GM10266 (cell line): ENCODE measurements around the gene C7orf57.

Source experiments
- DNase-seq: peaks from one replicate; pipeline ENCODE4 v3.0.0; 2012; ENCODE audit errors: extremely low spot score
- CTCF ChIP-seq: IDR thresholded peaks from 2 replicates; pipeline ENCODE4 v1.5.1; 2012; ENCODE audit warnings: mild to moderate bottlenecking, low read depth; ENCODE audit not compliant: control insufficient read depth, insufficient read depth; ENCODE audit errors: missing control alignments

C7orf57 gene

GRCh38 chr7:48035967-48036478 lies 680 bp downstream of the C7orf57 start:
- no peak for TF ChIP-seq CTCF
- DNase-seq: no peak

GRCh38 chr7:48038815-48039506 lies 3.6 kb downstream of the C7orf57 start:
- no peak for TF ChIP-seq CTCF

GRCh38 chr7:48040944-48041652 lies 5.8 kb downstream of the C7orf57 start:
- DNase-seq: no peak
- TF ChIP-seq CTCF: no peak

More at GRCh38 chr7:48038815-48039506, 3.6 kb downstream of the C7orf57 start:
- no peak for DNase-seq

GRCh38 chr7:48041653-48041970 lies 6.3 kb downstream of the C7orf57 start:
- no peak for DNase-seq
- no peak for TF ChIP-seq CTCF

- DNase-seq: no peak
- TF ChIP-seq CTCF: no peak
Measured at GRCh38 chr7:48042216-48042615, 6.9 kb downstream of the C7orf57 start.

- no peak for TF ChIP-seq CTCF
- no peak for DNase-seq
Measured at GRCh38 chr7:48042636-48043035, 7.3 kb downstream of the C7orf57 start.

GRCh38 chr7:48045195-48045765 lies 9.9 kb downstream of the C7orf57 start:
- DNase-seq: no peak
- no peak for TF ChIP-seq CTCF
